ACHN (cell line): ENCODE results near the gene KLHDC1.
"Not testable (repeated sequence)": the region's sequence is repeated elsewhere in the genome, so short reads cannot be mapped to it uniquely, and the experiment has no call there.

Experiments used
- DNase-seq: peaks from one replicate; pipeline ENCODE4 v3.0.0-alpha.2; 2015
- in situ Hi-C: cut with HindIII; loops from 2 replicates; pipeline ENCODE4 v1.10.0; 2017; ENCODE audit warnings: low sequenced_read_pairs, low pct_ligation_motif_present, low pct_unique_long_range_greater_than_20kb

Gene KLHDC1

GRCh38 chr14:49710993-49711392 is 18.1 kb downstream of the KLHDC1 start:
- DNase-seq, in situ Hi-C loops: not testable (repeated sequence)

- no peak for DNase-seq
- in situ Hi-C loops = no loop called here
These were observed 27.8 kb downstream of the KLHDC1 start for GRCh38 chr14:49720744-49721143.

- DNase-seq, in situ Hi-C loops: not testable (repeated sequence)
These were observed 29.0 kb downstream of the KLHDC1 start for GRCh38 chr14:49721733-49722435.

- no peak for DNase-seq
- in situ Hi-C loops = no loop called here
These were observed 34.3 kb downstream of the KLHDC1 start for GRCh38 chr14:49727171-49727570.

GRCh38 chr14:49732896-49733295 is 40.0 kb downstream of the KLHDC1 start:
- DNase-seq = no peak
- in situ Hi-C loops = no loop called here

- in situ Hi-C loops = no loop called here
- DNase-seq = no peak
These were observed 40.9 kb downstream of the KLHDC1 start for GRCh38 chr14:49733836-49734235.

GRCh38 chr14:49735669-49736068 is 42.7 kb downstream of the KLHDC1 start:
- DNase-seq, in situ Hi-C loops: not testable (repeated sequence)

GRCh38 chr14:49745191-49745590 is 52.3 kb downstream of the KLHDC1 start:
- DNase-seq = no peak
- in situ Hi-C loops = no loop called here

- in situ Hi-C loops, DNase-seq: not testable (repeated sequence)
These were observed 53.6 kb downstream of the KLHDC1 start for GRCh38 chr14:49746476-49746875.

- in situ Hi-C loops = no loop called here
- no peak for DNase-seq
These were observed 61.7 kb downstream of the KLHDC1 start for GRCh38 chr14:49754570-49755097.

- in situ Hi-C loops = no loop called here
- DNase-seq = no peak
These were observed 62.5 kb downstream of the KLHDC1 start for GRCh38 chr14:49755378-49755777.

GRCh38 chr14:49761839-49762551 is 69.1 kb downstream of the KLHDC1 start:
- no peak for DNase-seq
- in situ Hi-C loops = no loop called here

- in situ Hi-C loops = no loop called here
- peak; percentile 2 for DNase-seq
These were observed 73.9 kb downstream of the KLHDC1 start for GRCh38 chr14:49766839-49767238.

- DNase-seq = no peak
- in situ Hi-C loops = no loop called here
These were observed 74.3 kb downstream of the KLHDC1 start for GRCh38 chr14:49767270-49767570.

- in situ Hi-C loops = no loop called here
- DNase-seq = peak; percentile 83
These were observed 74.8 kb downstream of the KLHDC1 start, which contains the start of gene KLHDC2 for GRCh38 chr14:49767571-49768300. Gene KLHDC2 (plus strand): TSS chr14:49768153. CDS start chr14:49768469, 316 bp downstream.

- DNase-seq = peak; percentile 62
- in situ Hi-C loops = no loop called here
These were observed 75.6 kb downstream of the KLHDC1 start for GRCh38 chr14:49768301-49769121.

GRCh38 chr14:49769171-49769570 is 76.3 kb downstream of the KLHDC1 start:
- in situ Hi-C loops = no loop called here
- peak; percentile 54 for DNase-seq

- peak; percentile 16 for DNase-seq
- in situ Hi-C loops = no loop called here
These were observed 76.8 kb downstream of the KLHDC1 start for GRCh38 chr14:49769581-49770211.
